ENCODE data around the gene CCDC15. TPM values are rescaled to one million over a fixed set of nuclear protein-coding genes. Genes with fewer than 3 reads are reported as not detected.

The CCDC15 gene
- total RNA-seq, 1 donor from 2014 or later: 3.1 TPM

DNA sequence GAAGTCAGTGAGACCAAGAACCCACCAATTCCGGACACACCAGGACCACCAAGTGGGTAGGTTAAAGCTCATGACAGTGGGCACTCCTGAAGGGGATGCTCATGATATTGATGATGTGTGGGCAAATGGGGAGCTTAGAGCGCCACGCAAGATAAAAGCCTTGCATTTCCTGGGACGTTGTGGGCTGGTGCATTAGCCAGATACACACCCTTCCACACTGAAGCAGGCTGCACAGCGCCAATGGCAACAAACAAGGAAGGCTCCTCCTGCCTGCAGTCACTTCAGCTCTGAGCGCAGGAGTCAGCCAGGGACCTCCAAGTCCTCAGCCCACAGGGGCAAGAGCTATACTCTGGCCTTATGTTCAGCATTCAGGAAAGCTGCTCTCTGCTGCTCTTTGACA lies 136.8 kb downstream of the CCDC15 start:
- no peaks in the 10 kb centered on the region for H3K9me3 Mint-ChIP-seq
- H3K27ac Mint-ChIP-seq: no peak overlapping the region
- DNase-seq (ENCODE audit: low spot score in 2 of 2, unreplicated experiment in 2 of 2): no peak
- peaks cover 11% of the 10 kb centered on the region for H3K4me1 Mint-ChIP-seq
- H3K36me3 Mint-ChIP-seq: no peaks in the 10 kb centered on the region
- peaks cover 3% of the 10 kb centered on the region for H3K27me3 Mint-ChIP-seq (ENCODE audit: low read depth)
- no peak overlapping the region for H3K4me3 Mint-ChIP-seq
- TF ChIP-seq, protein P1, sequence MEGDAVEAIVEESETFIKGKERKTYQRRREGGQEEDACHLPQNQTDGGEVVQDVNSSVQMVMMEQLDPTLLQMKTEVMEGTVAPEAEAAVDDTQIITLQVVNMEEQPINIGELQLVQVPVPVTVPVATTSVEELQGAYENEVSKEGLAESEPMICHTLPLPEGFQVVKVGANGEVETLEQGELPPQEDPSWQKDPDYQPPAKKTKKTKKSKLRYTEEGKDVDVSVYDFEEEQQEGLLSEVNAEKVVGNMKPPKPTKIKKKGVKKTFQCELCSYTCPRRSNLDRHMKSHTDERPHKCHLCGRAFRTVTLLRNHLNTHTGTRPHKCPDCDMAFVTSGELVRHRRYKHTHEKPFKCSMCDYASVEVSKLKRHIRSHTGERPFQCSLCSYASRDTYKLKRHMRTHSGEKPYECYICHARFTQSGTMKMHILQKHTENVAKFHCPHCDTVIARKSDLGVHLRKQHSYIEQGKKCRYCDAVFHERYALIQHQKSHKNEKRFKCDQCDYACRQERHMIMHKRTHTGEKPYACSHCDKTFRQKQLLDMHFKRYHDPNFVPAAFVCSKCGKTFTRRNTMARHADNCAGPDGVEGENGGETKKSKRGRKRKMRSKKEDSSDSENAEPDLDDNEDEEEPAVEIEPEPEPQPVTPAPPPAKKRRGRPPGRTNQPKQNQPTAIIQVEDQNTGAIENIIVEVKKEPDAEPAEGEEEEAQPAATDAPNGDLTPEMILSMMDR (IDR thresholded peaks at IDR 0.05; ENCODE audit: unreplicated experiment): no peak

Other genes starting within 250 kb of the CCDC15 start
- gene NRGN, start 214.3 kb upstream of the CCDC15 start, total RNA-seq: 2.7 to 2.9 TPM (median 2.7 TPM) in 3 replicates
- gene VSIG2, start 201.9 kb upstream of the CCDC15 start, total RNA-seq: 0.25 to 0.66 TPM (median 0.44 TPM) in 3 replicates
- gene ESAM, start 191.9 kb upstream of the CCDC15 start, total RNA-seq: 0.85 to 1.1 TPM (median 0.95 TPM) in 3 replicates
- 32.8 to 37.3 TPM (median 34.4 TPM) in 3 replicates for gene MSANTD2, start 153.8 kb upstream of the CCDC15 start, total RNA-seq
- gene ROBO3, start 88.8 kb upstream of the CCDC15 start, total RNA-seq: 26.0 to 26.7 TPM (median 26.4 TPM) in 3 replicates
- gene ROBO4, start 56.3 kb upstream of the CCDC15 start, total RNA-seq: not detected in 3 replicates
- gene HEPN1, start 35.0 kb upstream of the CCDC15 start, total RNA-seq: not detected in 3 replicates
- gene HEPACAM, start 18.2 kb upstream of the CCDC15 start, total RNA-seq: 0.07 TPM in 2 of 3 replicates, not detected in the other
- gene SLC37A2, start 109.1 kb downstream of the CCDC15 start, total RNA-seq: 0.47 to 0.54 TPM (median 0.51 TPM) in 3 replicates
- 23.1 to 23.9 TPM (median 23.7 TPM) in 3 replicates for gene TMEM218, start 157.4 kb downstream of the CCDC15 start, total RNA-seq
- 20.4 to 23.1 TPM (median 22.2 TPM) in 3 replicates for gene PKNOX2, start 210.5 kb downstream of the CCDC15 start, total RNA-seq

Data from mesothelial cell of epicardium (in vitro differentiated cells).